ENCODE data around the gene STK26.

The STK26 gene

DNA sequence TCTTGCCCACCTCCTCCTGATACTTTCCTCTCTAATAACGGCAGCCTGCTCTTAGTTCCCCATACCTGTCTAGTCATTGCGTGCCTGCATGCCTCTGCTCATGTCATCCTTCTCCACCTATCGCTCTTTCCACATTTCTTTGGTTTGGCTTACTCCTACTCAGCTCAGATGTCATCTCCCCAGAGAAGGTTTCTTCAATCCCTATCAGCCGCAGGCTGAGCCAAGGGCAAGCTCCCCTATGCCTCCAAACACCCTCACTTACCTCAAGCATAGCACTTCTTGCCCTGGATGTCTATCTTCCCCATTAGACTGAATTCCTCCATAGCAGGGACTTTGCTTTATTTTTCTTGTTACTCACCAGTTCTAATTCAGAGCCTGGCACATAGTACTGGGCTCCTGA lies 78.1 kb downstream of the STK26 start:
- no peak for DNase-seq

DNA sequence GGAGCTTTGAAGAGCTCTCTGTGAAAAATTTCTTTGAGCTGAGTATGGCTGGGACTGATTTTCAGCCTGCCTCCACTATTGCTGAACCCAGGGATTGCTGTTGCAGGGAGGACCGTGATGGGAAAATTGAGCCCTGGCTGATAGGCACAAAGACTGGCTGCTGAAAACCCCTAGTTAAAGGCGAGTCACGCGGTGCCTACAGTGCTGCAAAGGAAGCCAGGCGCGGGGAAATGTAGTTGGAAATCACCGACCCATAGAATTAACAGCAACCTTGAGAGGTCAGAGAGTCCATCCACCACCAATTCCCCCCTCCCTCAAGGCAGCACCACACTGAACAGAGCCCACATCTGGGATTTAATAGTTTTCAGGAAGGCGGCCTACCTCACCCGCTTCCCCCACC lies 78.7 kb downstream of the STK26 start:
- DNase-seq = no peak

DNA sequence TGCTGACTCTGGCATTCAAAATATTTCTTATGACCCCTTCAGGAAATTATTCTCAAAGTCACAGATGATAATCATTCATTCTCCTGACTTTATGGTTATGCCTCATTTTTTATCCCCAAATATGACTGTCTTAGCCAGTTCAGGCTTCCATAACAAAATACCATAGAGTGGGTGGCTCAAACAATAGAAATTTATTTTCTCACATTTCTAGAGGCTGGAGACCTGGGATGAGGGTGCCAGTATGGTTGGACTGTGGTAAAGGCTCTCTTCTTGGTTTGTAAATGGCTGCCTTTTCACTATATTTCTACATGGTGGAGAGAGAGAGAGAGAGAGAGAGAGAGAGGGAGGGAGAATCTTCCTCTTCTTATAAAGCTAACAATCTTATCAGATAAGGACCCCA lies 84.2 kb downstream of the STK26 start:
- DNase-seq = no peak

DNA sequence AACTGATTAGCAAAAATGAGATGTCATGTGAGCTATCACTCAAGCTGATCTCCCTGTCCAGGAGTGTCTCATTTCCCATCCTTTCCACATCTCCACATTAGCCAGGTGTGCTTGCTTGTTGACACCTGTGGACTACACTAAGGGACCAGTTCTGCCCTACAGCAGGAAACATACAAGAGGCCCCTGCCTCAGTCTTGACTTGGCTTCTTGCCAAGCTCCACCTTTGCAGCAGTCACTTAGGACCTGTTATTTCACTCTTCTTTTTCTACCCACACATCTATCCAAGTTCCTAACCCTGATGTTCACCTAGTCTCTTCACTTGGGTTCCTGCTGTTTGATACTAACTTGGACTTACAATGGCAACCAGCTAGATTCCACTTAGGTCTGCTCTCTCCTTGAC lies 91.5 kb downstream of the STK26 start:
- DNase-seq = peak; percentile 66

DNA sequence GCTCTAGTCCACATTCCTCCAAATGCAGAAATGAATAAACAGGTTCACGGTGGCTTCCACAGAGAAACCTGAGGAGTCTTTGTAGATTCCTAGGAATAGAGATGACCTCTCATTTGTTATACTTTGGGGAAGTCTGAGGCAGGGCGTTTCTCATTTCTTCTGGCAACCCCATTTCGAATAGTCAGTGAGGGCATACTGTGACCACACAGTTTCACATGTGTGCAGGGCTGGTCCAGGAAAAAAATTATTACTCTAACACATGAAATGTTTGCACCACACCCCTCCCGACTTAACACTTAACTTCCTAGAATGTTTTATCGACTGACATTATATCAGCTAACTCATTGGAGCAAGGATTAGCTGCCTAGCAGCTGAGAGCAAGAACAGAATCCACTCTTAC lies 92.7 kb downstream of the STK26 start:
- no peak for DNase-seq

DNA sequence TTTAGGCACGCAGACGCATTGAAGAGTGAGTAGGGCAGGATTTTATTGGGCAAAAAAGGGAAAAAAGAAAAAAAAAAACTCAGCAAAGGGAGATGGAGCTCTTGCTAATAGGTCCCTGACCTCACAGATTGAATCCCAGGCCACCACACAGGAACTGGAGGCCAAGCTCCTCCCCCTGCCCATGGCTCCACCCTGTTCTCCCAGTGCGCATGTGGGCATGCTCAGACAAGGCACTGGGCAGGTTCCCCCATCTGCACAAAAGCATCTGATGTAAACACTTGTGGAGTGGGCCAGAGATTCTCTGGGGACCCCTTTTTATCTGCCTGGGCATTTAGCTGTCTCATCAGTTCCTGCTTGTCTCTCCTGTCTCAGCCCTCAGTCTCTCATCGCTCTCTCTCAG lies 95.3 kb downstream of the STK26 start:
- DNase-seq = no peak

DNA sequence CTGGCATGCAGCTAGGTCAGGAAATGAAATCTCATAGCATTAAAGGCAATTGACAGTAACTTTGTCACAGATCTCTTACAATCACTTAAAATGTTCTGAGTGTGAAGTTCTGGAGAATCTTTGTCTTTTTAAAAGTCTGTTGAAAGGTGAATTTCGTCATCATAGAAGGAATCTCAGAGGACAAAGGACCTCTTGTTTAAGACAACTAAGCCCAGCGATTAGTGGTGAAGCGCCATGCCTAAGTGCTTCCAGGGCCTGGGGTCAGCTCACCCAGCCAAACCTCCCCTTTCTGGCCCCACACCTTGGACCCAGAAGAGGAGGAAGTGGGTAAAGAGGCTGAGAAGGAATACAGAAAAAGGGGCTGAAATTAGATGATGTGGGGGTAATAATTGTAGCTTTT lies 96.2 kb downstream of the STK26 start:
- no peak for DNase-seq

DNA sequence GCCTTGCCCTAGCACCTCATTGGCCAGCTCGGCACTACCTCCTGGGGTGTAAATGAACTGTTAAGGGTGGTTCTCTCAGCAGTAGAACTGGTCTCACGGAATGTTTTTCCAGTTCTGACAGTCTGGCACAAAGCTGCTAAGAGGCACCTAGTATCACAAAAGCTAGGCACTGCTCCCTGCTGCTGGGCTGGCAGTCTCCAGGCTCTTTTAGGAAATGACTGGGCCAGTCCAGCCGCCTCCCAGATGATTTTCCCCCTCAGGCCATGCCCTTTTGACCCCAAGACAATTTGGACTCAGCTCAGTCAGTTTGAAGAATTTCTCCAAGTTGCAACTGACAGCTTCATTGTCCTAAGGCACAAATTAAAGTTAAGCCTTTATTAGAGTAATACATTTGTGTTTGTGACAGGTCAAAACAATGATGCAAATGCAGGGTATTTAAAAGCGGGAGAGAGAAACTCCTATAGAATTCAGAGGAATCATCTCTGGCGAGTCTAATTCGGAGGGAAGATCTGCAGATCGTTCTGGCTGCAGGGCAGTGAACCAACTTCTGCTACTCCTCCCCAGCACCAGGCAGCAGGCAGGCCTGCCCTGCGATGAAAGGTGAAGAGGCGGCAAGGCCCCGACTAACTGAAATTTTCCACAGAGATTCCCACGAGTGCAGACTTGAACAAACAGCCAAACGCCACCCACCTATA lies 96.9 kb downstream of the STK26 start:
- DNase-seq = peak; percentile 8

DNA sequence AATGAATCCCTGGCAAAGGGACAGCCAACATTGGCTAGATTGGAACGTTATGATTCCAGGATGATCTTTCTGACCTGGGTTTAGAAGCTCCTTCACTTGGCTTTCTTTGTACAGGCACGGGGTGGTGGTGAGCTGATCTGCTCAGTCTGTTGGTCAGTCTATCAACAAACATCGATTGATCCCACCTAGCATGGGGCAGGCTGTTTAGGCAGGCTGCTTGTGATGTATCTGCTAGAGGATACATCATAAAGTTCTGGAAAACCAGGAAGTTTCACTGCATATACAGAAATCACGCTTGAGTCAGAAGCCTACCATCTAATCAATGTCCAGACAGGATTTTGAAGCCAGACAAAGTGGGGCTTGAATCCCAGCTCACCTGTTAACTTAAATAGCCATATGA lies 97.8 kb downstream of the STK26 start:
- no peak for DNase-seq
